Ishikawa (cell line): Measurements from ENCODE around the gene SLCO4A1.

Source experiments
- EGR1 ChIP-seq: IDR thresholded peaks from 2 replicates; pipeline ENCODE4 v1.6.1; 2012
- EP300 ChIP-seq: IDR thresholded peaks from 2 replicates; pipeline ENCODE4 v1.6.1; 2012; ENCODE audit warnings: borderline replicate concordance
- MAX ChIP-seq: IDR thresholded peaks from 2 replicates; pipeline ENCODE4 v1.6.1; 2012
- RAD21 ChIP-seq: IDR thresholded peaks from 2 replicates; pipeline ENCODE4 v1.6.1; 2012; ENCODE audit warnings: low read depth
- REST ChIP-seq: IDR thresholded peaks from 2 replicates; pipeline ENCODE4 v1.6.1; 2012; ENCODE audit warnings: low read depth, mild to moderate bottlenecking

DNA sequence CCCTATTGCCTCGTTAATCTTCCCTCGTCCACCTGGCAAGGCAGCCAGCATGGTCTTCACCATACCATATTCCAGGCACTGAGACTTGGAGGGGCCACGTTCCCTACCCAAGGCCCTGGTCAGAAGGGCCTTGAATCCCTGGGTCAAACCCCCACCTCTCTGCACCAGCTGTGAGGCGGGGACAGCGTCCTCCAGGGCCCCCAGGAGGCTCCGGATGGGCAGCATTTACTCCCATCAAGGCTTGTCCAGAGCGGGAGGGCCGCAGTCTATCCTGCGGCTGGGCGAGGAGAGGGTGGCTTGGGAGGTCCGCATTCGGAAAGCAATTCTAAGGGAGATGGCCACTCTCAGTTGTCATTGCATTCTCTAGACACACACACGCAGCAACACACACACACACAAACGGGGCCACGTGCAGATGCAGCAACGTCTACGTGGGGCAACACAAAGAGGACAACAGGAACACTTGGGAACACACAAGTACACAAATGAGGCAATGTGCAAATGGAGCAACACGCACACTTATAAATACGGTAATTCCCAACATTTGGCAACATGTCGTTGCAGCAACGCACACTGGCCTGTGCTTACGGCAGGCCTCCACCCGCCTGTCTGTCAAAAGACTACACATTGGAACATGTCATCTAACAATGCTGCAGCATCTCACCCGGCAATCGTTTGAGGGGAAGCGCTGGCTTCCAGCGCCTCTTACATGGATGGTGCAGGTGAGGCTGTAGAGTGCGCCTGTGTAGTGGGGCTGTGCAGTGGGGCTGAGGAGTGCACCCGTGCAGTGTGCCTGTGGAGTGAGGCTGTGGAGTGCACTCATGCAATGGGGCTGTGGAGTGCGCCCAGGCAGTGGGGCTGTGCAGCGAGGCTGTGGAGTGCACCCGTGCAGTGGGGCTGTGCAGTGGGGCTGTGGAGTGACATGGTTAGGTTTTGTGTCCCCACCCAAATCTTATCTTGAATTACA lies 53.4 kb downstream of the SLCO4A1 start:
- TF ChIP-seq REST: no peak
- TF ChIP-seq MAX: no peak
- TF ChIP-seq RAD21: no peak
- TF ChIP-seq EP300: no peak
- no peak for TF ChIP-seq EGR1
